Esophagus (tissue), 2 donors: ENCODE measurements around the gene TMEFF1. TPM values are rescaled to one million over a fixed set of nuclear protein-coding genes. Genes with fewer than 3 reads are reported as not detected.

Source experiments
- H3K27ac ChIP-seq, 2 donors: one replicate each; pipeline ENCODE4 v1.5.1; 2013; ENCODE audit warnings: low read depth in 2 of 2, mild to moderate bottlenecking in 2 of 2, inconsistent platforms in 1 of 2, low read length in 1 of 2, moderate library complexity in 1 of 2
- H3K27me3 ChIP-seq, 2 donors: one replicate each; pipeline ENCODE4 v1.6.1; 2013; ENCODE audit warnings: low read length in 2 of 2, control low read depth in 1 of 2, mild to moderate bottlenecking in 1 of 2; ENCODE audit not compliant: insufficient read depth in 2 of 2, control insufficient read depth in 1 of 2
- H3K36me3 ChIP-seq, 2 donors: one replicate each; pipeline ENCODE4 v1.6.1; 2013; ENCODE audit warnings: low read length in 1 of 2; ENCODE audit not compliant: control insufficient read depth in 2 of 2, insufficient read depth in 2 of 2
- H3K4me1 ChIP-seq, 2 donors: one replicate each; pipeline ENCODE4 v1.6.1; 2013; ENCODE audit warnings: low read length in 1 of 2; ENCODE audit not compliant: control insufficient read depth in 2 of 2, insufficient read depth in 2 of 2
- H3K4me3 ChIP-seq, 2 donors: one replicate each; pipeline ENCODE4 v1.5.1; 2013; ENCODE audit warnings: low read length in 2 of 2, mild to moderate bottlenecking in 2 of 2, low read depth in 1 of 2, moderate library complexity in 1 of 2
- H3K9me3 ChIP-seq, 2 donors: one replicate each; pipeline ENCODE4 v1.6.1; 2013; ENCODE audit warnings: mild to moderate bottlenecking in 2 of 2, low read depth in 1 of 2, low read length in 1 of 2, moderate library complexity in 1 of 2; ENCODE audit not compliant: control insufficient read depth in 2 of 2, insufficient read depth in 1 of 2
- WGBS, 2 donors: extraction: QIAGEN DNeasy Blood & Tissue Kit; methylation state at CpG; one replicate each; pipeline ENCODE4 v1.1.7; 2013; 5-methylcytosine and 5-hydroxymethylcytosine counted together
- polyA plus RNA-seq, 2 donors: library from polyadenylated mRNA; stranded (reverse); fragments of 200-250 nt; gene quantifications; one replicate each; pipeline ENCODE4 v1.2.3, GENCODE V29; 2013
- donor health status: healthy with polysubstance abuse.
- donor health status: Bipolar disorder and iron deficiency.

TMEFF1 gene
- polyA plus RNA-seq, 2 donors, result 0.02 TPM; not detected in 1

DNA sequence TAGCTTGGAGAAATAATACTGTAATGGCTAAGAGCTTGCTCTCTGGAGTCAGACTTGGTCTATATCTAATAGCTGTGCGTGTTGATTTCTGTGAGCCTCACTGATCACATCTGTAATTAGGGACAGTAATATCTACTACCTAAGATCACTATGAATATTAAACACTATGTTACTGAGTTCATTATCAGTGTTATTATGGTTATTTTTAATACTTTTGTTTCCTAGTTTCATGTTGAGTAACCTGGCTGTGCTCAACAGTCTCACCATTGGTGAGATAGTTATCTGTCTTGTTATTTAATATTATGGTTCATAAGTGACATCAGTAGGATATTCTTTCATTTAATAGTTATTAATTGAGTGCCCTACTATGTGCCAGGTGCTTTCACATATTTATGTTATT, 82.5 kb downstream of the TMEFF1 start:
- Histone ChIP-seq H3K27ac (no peak overlapping the region), H3K4me1 (no peaks in the 10 kb centered on the region), H3K4me3 (no peak overlapping the region), H3K27me3 (no peaks in the 10 kb centered on the region), H3K36me3 (no peaks in the 10 kb centered on the region), H3K9me3 (no peaks in the 10 kb centered on the region)
- 93 to 95% methylated on average over 1 of the region's 1 CpG for WGBS, 2 donors

DNA sequence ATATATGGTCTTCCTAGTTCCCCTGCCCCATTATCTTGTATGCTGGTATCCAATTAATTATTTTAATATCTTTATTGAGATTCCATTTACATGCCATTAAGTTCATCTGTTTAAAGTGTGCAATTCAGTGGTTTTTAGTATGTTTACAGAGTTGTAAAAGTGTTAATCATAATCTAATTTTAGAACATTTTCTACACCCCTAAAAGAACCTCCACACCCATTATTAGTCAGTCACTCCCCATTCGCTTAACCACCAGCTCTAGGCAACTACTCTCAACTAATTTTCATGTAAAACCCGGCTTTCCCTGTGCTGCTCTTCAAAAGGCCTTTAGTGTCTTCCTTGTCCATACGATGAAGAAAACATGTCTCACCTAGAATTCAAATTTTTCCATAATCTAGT, 84.1 kb downstream of the TMEFF1 start:
- 91 to 95% methylated on average over 3 of the region's 3 CpGs for WGBS, 2 donors
- Histone ChIP-seq H3K27me3 (no peaks in the 10 kb centered on the region), H3K9me3 (no peaks in the 10 kb centered on the region), H3K4me1 (no peaks in the 10 kb centered on the region), H3K36me3 (no peaks in the 10 kb centered on the region), H3K4me3 (no peak overlapping the region), H3K27ac (no peak overlapping the region)

DNA sequence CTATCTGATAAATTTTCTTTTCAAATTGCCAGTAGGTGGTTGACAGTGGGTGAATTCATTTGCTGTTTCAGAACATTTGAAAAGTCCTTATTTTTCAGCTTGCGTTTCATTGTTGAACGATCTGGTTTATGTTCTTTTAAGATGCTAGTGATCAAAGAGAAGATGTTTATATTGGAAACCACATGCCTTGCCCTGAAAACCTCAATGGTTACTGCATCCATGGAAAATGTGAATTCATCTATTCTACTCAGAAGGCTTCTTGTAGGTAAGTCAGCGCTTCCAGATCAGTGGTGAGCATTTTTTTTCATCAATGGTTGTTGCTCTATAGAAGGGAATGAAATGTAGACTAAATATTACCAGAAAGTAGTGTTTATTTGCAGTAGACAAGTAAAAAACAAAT, 88.3 kb downstream of the TMEFF1 start:
- Histone ChIP-seq H3K4me3 (no peak overlapping the region), H3K27me3 (no peaks in the 10 kb centered on the region), H3K4me1 (no peaks in the 10 kb centered on the region), H3K9me3 (no peaks in the 10 kb centered on the region), H3K27ac (no peak overlapping the region), H3K36me3 (no peaks in the 10 kb centered on the region)
- WGBS, 2 donors, result 71 to 82% methylated on average over 3 of the region's 3 CpGs

DNA sequence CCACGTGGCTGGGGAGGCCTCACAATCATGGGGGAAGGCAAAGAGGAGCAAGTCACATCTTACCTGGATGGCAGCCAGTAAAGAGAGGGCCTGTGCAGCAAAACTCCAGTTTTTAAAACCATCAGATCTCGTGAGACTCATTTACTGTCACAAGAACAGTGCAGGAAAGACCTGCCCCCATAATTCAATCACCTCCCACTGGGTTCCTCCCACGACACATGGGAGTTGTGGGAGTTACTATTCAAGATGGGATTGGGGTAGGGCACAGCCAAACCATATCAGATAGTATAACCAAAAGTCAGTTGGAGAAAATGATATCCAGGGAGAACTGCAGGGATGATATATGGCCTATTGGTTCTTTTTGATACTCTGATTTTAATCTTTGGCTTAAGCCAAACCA, 94.9 kb downstream of the TMEFF1 start:
- Histone ChIP-seq H3K9me3 (no peaks in the 10 kb centered on the region), H3K36me3 (no peaks in the 10 kb centered on the region), H3K27me3 (no peaks in the 10 kb centered on the region), H3K4me1 (no peaks in the 10 kb centered on the region), H3K4me3 (no peak overlapping the region), H3K27ac (no peak overlapping the region)
- 80 to 82% methylated on average over 3 of the region's 3 CpGs for WGBS, 2 donors

DNA sequence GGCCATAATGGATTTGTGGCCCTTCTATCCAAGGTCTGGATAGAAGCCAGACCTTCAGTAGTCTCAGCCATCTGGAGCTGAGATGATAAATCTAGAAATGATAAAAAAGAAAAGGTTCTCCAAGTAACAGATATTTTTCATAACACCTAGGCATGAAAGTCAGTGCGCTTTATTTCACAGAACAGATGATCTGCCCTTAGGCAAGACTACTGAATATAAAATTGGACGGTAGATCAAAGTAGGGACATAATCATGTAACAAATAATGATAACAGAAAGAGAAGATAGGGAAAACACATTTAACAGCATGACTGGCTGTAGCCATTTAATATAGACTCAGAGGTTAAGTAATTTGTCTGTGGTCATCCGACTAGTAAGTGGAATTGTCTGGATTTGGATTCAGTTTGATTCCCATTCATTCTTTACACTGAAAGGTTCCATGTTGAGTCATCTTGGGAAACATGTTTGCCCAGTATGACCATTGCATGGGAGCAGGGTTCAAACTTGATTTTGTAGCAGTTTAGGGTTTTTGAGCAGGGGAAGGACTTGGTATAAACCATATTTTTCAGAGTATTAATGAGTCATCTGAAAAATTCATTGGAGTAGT, 100.8 kb downstream of the TMEFF1 start:
- H3K36me3 ChIP-seq, result no peaks in the 10 kb centered on the region
- H3K27ac ChIP-seq, result no peak overlapping the region
- H3K4me3 ChIP-seq, result no peak overlapping the region
- H3K27me3 ChIP-seq, result no peaks in the 10 kb centered on the region
- H3K9me3 ChIP-seq, result no peaks in the 10 kb centered on the region
- 82 to 85% methylated on average over 3 of the region's 3 CpGs for WGBS, 2 donors
- no peaks in the 10 kb centered on the region for H3K4me1 ChIP-seq

DNA sequence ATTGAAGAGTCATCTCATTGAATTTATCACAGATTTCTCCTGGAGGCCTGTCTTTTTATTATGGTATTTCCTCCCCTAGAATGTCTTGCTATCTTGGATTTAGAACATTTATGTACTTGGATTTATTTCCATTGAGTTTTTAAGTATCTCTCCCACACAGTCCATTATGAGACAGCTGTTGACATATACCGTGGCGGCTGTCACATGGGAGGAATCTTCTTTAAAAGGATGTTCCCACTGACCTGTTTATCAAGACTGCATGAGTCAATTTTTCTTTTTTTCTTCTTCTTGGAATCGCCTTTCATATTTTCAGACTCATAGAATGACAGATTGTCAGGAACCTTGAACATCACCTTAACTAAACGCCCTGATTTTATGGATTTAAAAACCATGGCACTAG, 102.1 kb downstream of the TMEFF1 start:
- Histone ChIP-seq H3K4me1 (no peaks in the 10 kb centered on the region), H3K27ac (no peak overlapping the region), H3K9me3 (no peaks in the 10 kb centered on the region), H3K36me3 (no peaks in the 10 kb centered on the region), H3K4me3 (no peak overlapping the region), H3K27me3 (no peaks in the 10 kb centered on the region)
- 85 to 90% methylated on average over 4 of the region's 4 CpGs for WGBS, 2 donors

DNA sequence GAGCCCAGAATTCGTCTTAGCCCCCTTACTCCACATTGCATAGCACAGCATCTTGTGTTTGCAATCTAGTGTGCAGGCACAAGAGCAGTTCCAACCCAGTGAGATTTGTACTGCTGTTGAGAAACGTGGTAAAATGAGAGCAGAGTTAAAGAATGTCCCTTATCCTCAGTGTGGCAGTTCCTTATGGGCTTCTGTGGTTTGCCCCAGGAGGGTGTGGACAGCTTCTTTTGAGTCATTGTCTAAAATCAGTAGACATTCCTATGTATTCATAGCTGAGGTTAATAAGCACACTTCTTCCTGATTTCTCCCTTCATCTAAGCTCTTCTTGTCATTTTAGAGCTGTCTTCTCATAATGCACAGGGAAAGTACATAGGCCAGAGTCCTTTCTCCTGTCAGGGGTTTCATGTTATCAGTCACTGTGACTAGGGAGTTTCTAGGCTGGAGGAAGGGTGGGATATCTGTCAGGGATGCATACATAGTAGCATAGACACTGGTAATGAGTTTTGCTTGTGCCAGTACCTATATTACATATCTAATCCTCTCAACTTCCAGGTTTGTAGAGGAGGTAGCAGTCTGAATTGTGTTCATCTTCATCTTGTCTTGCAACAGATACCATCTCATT, 102.9 kb downstream of the TMEFF1 start:
- no peak overlapping the region for H3K4me3 ChIP-seq
- H3K36me3 ChIP-seq, result no peaks in the 10 kb centered on the region
- no peaks in the 10 kb centered on the region for H3K9me3 ChIP-seq
- 69 to 76% methylated on average over 2 of the region's 2 CpGs for WGBS, 2 donors
- H3K27ac ChIP-seq, result no peak overlapping the region
- H3K27me3 ChIP-seq, result no peaks in the 10 kb centered on the region
- no peaks in the 10 kb centered on the region for H3K4me1 ChIP-seq

DNA sequence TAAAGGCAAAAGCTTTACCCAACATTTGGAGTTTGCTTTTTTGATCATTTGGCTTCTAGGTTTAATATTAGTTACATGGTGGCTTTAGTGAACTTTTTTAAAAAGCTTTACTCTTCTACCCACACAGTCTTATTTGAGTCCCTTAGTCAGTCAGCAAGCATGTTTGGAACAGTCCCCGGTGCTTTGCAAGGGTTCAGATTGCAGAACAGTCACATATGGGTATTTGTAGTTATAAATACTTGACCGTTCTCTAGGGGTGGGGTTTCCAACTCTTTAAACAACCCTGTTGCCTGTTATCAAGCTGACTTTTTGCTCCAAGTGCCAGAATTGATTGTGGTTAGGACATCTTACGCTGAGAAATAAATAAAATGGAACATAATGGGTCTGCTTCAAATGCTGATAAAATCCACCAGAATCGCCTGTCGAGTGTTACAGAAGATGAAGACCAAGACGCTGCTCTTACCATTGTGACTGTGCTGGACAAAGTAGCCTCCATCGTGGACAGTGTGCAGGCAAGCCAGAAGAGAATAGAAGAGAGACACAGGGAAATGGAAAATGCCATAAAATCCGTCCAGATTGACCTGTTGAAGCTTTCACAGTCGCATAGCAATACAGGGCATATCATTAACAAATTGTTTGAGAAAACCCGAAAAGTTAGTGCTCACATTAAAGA, 105.0 kb downstream of the TMEFF1 start, which contains the start of gene CAVIN4:
Gene CAVIN4 (plus strand): TSS at position 304 of the 673 bp plus-strand sequence. CDS start 65 bp downstream, at position 369.
- Histone ChIP-seq H3K4me1 (no peaks in the 10 kb centered on the region), H3K4me3 (no peak within 1 kb of the TSS), H3K27me3 (no peaks in the 10 kb centered on the region), H3K36me3 (no peaks in the 10 kb centered on the region), H3K9me3 (no peaks in the 10 kb centered on the region), H3K27ac (no peak within 1 kb of the TSS)
- 85 to 87% methylated on average over 10 of the region's 10 CpGs for WGBS, 2 donors

DNA sequence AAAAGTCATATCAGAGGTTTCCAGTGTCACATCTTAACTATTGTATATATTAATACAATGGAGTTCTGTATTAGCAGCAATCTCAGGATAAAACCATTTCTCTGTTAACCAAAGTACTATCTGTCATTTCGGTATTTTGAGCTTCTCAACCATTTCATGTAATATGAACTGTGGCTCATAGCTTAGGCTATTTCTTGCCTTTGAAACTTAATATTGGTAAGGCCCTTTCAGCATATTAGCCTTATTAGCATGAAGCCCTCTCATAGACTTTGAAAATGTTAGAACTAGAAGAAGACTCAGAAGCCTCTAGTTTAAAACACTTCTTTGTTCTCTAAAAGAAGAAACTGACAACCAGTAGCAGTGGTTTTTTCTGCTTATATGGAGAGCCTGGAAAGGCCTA, 105.7 kb downstream of the TMEFF1 start:
- Histone ChIP-seq H3K27ac (no peak overlapping the region), H3K4me1 (no peaks in the 10 kb centered on the region), H3K27me3 (no peaks in the 10 kb centered on the region), H3K9me3 (no peaks in the 10 kb centered on the region), H3K36me3 (no peaks in the 10 kb centered on the region), H3K4me3 (no peak overlapping the region)
- 91 to 95% methylated on average over 1 of the region's 1 CpG for WGBS, 2 donors

DNA sequence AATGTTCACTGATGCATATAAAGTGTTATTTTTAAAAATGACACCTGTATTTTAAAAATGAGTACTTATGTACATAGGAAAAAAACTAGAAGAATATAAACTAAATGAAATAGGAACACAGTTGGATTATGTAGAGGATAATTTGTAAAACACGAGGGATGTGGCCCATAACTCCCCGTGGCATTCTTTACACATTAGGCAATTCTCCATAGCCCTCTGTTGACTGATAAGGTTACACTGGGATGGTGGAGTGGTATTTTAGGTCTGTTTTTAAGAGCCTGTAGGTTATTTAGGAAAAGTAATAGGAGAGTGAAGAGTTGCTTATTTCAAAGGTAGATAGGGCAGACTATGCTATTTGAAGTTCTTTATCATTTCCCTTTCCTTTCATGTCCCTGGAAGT, 106.7 kb downstream of the TMEFF1 start:
- WGBS, 2 donors, result 80% methylated on average over 2 of the region's 2 CpGs
- Histone ChIP-seq H3K27ac (no peak overlapping the region), H3K9me3 (no peaks in the 10 kb centered on the region), H3K4me3 (no peak overlapping the region), H3K27me3 (no peaks in the 10 kb centered on the region), H3K4me1 (no peaks in the 10 kb centered on the region), H3K36me3 (no peaks in the 10 kb centered on the region)
